GM13977 (cell line): Measurements from ENCODE around the gene PLCG1.

Experiments
- DNase-seq: peaks from one replicate; pipeline ENCODE4 v3.0.0; 2012; ENCODE audit warnings: low spot score
- CTCF ChIP-seq: IDR thresholded peaks from 2 replicates; pipeline ENCODE4 v1.5.1; 2012; ENCODE audit warnings: mild to moderate bottlenecking, control low read depth; ENCODE audit not compliant: insufficient read depth; ENCODE audit errors: extremely low read depth, missing control alignments
- in situ Hi-C: fragments of 300-500 bp; cut with MboI; formaldehyde crosslinking; loops from one replicate; pipeline ENCODE4 v1.12.0; 2022; ENCODE audit warnings: low sequenced_read_pairs, low pct_unique_long_range_greater_than_20kb, mixed read lengths, inconsistent platforms; ENCODE audit not compliant: unreplicated experiment

PLCG1 gene

GRCh38 chr20:41136680-41137613 lies at the start of gene PLCG1:
Gene PLCG1 (plus strand): TSS chr20:41137543. CDS start chr20:41137642, 99 bp downstream.
- DNase-seq: peak; percentile 96
- in situ Hi-C loops: no loop called here
- TF ChIP-seq CTCF: no peak

DNA sequence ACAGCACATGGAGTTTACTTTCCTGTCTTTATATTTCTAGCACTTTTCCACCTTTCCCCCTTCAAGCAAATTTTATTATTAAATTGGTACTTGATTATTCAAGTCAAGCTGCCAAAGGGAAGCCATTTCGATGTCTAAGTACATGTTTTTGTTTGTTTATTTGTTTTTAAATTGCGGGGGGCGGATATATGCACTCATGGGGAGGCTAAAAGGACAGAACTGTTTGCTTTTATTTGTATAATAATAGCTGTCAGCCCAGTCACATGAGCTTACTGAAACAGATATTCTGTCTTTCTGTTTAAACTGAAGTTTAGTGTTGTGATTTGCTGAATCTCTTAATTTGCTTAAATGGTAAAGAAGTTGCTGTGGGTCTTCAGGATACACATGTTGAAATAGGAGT lies 49.6 kb upstream of the PLCG1 start:
- no peak for TF ChIP-seq CTCF
- no peak for DNase-seq
- in situ Hi-C loops: no loop called here

DNA sequence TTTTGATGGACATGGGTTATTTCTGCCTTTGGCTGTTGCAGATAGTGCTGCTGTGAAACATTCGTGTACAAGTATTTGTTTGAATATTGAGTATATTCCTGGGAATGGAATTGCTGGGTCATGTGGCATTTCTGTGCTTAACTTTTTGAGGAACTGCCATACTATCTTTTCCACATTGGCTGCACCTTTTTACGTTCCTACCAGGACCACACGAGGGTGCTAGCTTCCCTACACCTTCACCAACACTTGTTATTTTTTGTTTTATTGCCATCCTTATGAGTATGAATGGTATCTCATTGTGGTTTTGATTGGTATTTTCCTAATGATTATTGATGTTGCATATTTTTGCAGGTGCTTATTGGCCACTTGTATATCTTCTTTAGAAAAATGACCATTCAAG lies 47.8 kb upstream of the PLCG1 start:
- no peak for DNase-seq
- no peak for TF ChIP-seq CTCF
- in situ Hi-C loops: no loop called here

DNA sequence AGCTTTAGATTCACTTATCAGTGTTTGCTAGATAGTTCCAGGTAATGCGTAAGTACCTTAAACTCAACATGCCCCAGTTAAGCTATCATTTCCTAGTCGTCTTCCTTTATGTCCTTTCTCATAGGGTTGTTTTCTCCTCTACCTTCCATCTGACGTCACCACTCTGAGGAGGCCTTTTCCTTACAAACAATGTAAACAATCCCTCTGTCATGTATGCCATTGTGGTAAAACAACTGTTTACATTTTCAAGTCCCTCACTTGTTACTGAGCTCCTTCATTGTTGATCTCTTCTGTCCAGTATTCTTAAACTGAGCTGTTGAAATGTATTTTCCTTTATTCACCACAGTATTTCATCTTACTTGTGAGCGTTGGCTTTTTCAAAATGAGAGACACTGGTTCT lies 45.4 kb upstream of the PLCG1 start:
- in situ Hi-C loops: loop anchor here (10.0 kb wide), 1 partner anchor 117 kb away; no protein-coding TSS in a partner anchor
- DNase-seq: no peak
- TF ChIP-seq CTCF: no peak

GRCh38 chr20:41094353-41095055 lies 42.8 kb upstream of the PLCG1 start:
- in situ Hi-C loops: loop anchor here (10.0 kb wide), 1 partner anchor 120 kb away; no protein-coding TSS in a partner anchor
- no peak for TF ChIP-seq CTCF
- DNase-seq: no peak

DNA sequence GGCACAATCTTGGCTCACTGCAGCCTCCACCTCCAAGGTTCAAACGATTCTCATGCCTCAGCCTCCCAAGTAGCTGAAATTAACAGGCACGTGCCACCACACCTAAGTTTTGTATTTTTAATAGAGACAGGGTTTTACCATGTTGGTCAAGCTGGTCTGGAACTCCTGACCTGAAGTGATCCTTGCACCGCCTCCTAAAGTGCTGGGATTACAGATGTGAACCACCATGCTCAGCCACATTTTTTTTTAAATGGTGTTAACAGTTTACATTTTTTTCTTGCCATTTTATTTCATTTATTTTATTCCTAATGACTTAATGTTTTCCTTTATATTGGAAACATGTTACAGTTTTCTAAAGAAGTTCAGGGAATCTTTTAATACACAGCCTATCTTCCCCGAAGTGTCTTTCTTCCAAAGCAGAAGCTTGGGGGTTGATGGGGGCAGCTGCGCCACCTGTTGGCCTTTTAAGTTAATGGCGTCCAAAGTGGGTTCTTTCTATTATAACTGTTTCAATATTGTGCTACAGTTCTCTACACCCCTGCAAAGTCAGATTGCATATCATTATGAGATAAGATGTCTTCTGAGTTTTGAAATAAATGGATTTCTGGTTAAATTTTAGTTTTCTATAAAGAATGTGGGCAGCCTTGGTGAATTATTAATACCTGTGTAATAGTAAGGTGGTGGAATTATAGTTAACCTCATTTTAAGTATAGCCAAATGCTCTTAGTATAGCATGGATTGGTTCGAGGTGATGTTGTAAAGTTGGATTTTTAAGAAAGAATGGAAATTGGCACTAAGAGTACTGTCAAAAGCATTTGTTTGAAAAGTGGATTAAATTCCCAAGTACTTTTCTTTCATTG lies 42.0 kb upstream of the PLCG1 start:
- in situ Hi-C loops: loop anchor here (10.0 kb wide), 1 partner anchor 121 kb away; no protein-coding TSS in a partner anchor
- peak; percentile 81 for TF ChIP-seq CTCF
- DNase-seq: peak; percentile 46
